GM23338 (cell line): ENCODE results near the gene TPP2. TPM values are rescaled to one million over a fixed set of nuclear protein-coding genes. Genes with fewer than 3 reads are reported as not detected.

Source experiments
- ATAC-seq: fragments of 200-7000 bp; cut with Tn5 transposase; 3 replicates; pipeline ENCODE4 v1.9.1; 2020
- DNase-seq: peaks from one replicate; pipeline ENCODE4 v3.0.0-alpha.2; 2015; ENCODE audit warnings: low spot score
- H2AFZ ChIP-seq: fragments of 200-600 bp; sonication (generic); 2 replicates; pipeline ENCODE4 v1.8.0; 2016; ENCODE audit warnings: antibody characterized with exemption, mild to moderate bottlenecking, moderate library complexity
- H3F3A ChIP-seq: fragments of 200-600 bp; sonication (generic); replicated peaks from 2 replicates; pipeline ENCODE4 v1.8.0; 2017; ENCODE audit warnings: antibody characterized with exemption, mixed run types, low read depth
- H3K27ac ChIP-seq: fragments of 200-600 bp; sonication (generic); 2 replicates; pipeline ENCODE4 v1.6.1; 2016; ENCODE audit warnings: low read depth
- H3K27me3 ChIP-seq: fragments of 200-600 bp; sonication (generic); 2 replicates; pipeline ENCODE4 v1.8.0; 2016; ENCODE audit warnings: mild to moderate bottlenecking, mixed run types, moderate library complexity; ENCODE audit not compliant: insufficient read depth
- H3K36me3 ChIP-seq: fragments of 200-600 bp; sonication (generic); 2 replicates; pipeline ENCODE4 v1.8.0; 2016; ENCODE audit warnings: mild to moderate bottlenecking; ENCODE audit not compliant: insufficient read depth
- H3K4me1 ChIP-seq: fragments of 200-600 bp; sonication (generic); 2 replicates; pipeline ENCODE4 v1.8.0; 2016; ENCODE audit warnings: mild to moderate bottlenecking, moderate library complexity; ENCODE audit not compliant: insufficient read depth
- H3K4me2 ChIP-seq: fragments of 200-600 bp; sonication (generic); 2 replicates; pipeline ENCODE4 v1.7.1; 2017; ENCODE audit warnings: mixed run types
- H3K4me3 ChIP-seq: fragments of 200-600 bp; sonication (generic); 2 replicates; pipeline ENCODE4 v1.6.1; 2016; ENCODE audit warnings: mixed run types
- H3K79me2 ChIP-seq: fragments of 200-600 bp; sonication (generic); replicated peaks from 2 replicates; pipeline ENCODE4 v1.8.0; 2017; ENCODE audit warnings: mild to moderate bottlenecking; ENCODE audit not compliant: insufficient read depth
- H3K9me2 ChIP-seq: fragments of 200-600 bp; sonication (generic); 2 replicates; pipeline ENCODE4 v1.8.0; 2017; ENCODE audit not compliant: insufficient read depth
- H4K20me1 ChIP-seq: fragments of 200-600 bp; sonication (generic); replicated peaks from 2 replicates; pipeline ENCODE4 v1.8.0; 2017; ENCODE audit warnings: mild to moderate bottlenecking; ENCODE audit not compliant: insufficient read depth
- H3K27ac Mint-ChIP-seq: 2 replicates; pipeline ENCODE4 v1.8.0; 2020; ENCODE audit warnings: inconsistent platforms, mild to moderate bottlenecking, moderate library complexity, mixed read lengths
- H3K27me3 Mint-ChIP-seq: 3 replicates; pipeline ENCODE4 v1.8.0; 2022; ENCODE audit warnings: low read depth, mild to moderate bottlenecking, moderate library complexity, mixed read lengths, inconsistent platforms; ENCODE audit not compliant: insufficient read depth, poor library complexity
- H3K36me3 Mint-ChIP-seq: 3 replicates; pipeline ENCODE4 v1.8.0; 2021; ENCODE audit warnings: low read depth, mild to moderate bottlenecking, inconsistent platforms, moderate library complexity, mixed read lengths
- H3K4me1 Mint-ChIP-seq: 3 replicates; pipeline ENCODE4 v1.8.0; 2020; ENCODE audit warnings: mild to moderate bottlenecking, inconsistent platforms, mixed read lengths
- H3K4me3 Mint-ChIP-seq: 3 replicates; pipeline ENCODE4 v1.8.0; 2021; ENCODE audit warnings: moderate library complexity, mild to moderate bottlenecking, inconsistent platforms, mixed read lengths
- H3K9me3 Mint-ChIP-seq: 3 replicates; pipeline ENCODE4 v1.8.0; 2020; ENCODE audit warnings: moderate library complexity, mild to moderate bottlenecking, inconsistent platforms, mixed read lengths
- CREB1 ChIP-seq: fragments of 250-450 bp; sonication (Bioruptor Pico); IDR thresholded peaks from 2 replicates; pipeline ENCODE4 v1.5.0; 2020; ENCODE audit warnings: low read depth, mild to moderate bottlenecking, moderate library complexity
- JUNB ChIP-seq: IDR thresholded peaks from one replicate; pipeline ENCODE4 v1.6.1; 2016; ENCODE audit warnings: antibody characterized with exemption; ENCODE audit not compliant: unreplicated experiment
- REST ChIP-seq: IDR thresholded peaks from one replicate; pipeline ENCODE4 v1.6.1; 2018; ENCODE audit warnings: antibody characterized with exemption; ENCODE audit not compliant: unreplicated experiment
- ZNF462 ChIP-seq: fragments of 250-450 bp; sonication (Bioruptor Pico); IDR thresholded peaks from 2 replicates; pipeline ENCODE4 v1.5.0; 2020; ENCODE audit warnings: mild to moderate bottlenecking, moderate library complexity
- polyA plus RNA-seq: library from polyadenylated mRNA; unstranded; fragments of >200 nt; fragmentation: Nextera tagmentation; extraction: Ambion mirVana; gene quantifications from 2 replicates; pipeline ENCODE4 v1.2.1, GENCODE V29; 2016
- total RNA-seq: library from RNA; depleted of rRNA; stranded (reverse); fragments of >200 nt; shearing (Covaris generic); gene quantifications from 2 replicates; pipeline ENCODE4 v1.2.3, GENCODE V29; 2014

The TPP2 gene
- total and polyA plus RNA-seq, 2 experiments from 2014 or later, result 56.6 to 111 TPM

GRCh38 chr13:102701331-102701730 is 104.5 kb downstream of the TPP2 start:
- TF ChIP-seq REST, result no peak
- no peak for TF ChIP-seq JUNB
- no peak for TF ChIP-seq CREB1 (CRISPR knock-in tag)
- no peak for TF ChIP-seq ZNF462
- peak overlapping the region; percentile 96 for H2AFZ ChIP-seq
- DNase-seq, result no peak
- no peaks in the 10 kb centered on the region for H3K27me3 Mint-ChIP-seq
- no peak overlapping the region for H3K27ac Mint-ChIP-seq
- H3K4me3 Mint-ChIP-seq, result no peak overlapping the region
- H3K79me2 ChIP-seq, result no peaks in the 10 kb centered on the region
- peaks cover 4% of the 10 kb centered on the region for H3K4me1 Mint-ChIP-seq
- H3K27ac ChIP-seq, result no peak overlapping the region
- no peak overlapping the region for H3K4me3 ChIP-seq
- no peaks in the 10 kb centered on the region for H3F3A ChIP-seq
- no peak overlapping the region for H3K4me2 ChIP-seq
- no peaks in the 10 kb centered on the region for H3K36me3 ChIP-seq
- ATAC-seq, result no peak
- H3K9me3 Mint-ChIP-seq, result peaks cover 4% of the 10 kb centered on the region; the same call in 1 of the 3 replicates
- no peaks in the 10 kb centered on the region for H4K20me1 ChIP-seq
- no peaks in the 10 kb centered on the region for H3K9me2 ChIP-seq
- H3K27me3 ChIP-seq, result no peaks in the 10 kb centered on the region
- H3K36me3 Mint-ChIP-seq, result no peaks in the 10 kb centered on the region
- no peaks in the 10 kb centered on the region; the same call in 1 of the 2 replicates for H3K4me1 ChIP-seq
